K562 (cell line): ENCODE results near the gene SLC25A48. TPM values are rescaled to one million over a fixed set of nuclear protein-coding genes. Genes with fewer than 3 reads are reported as not detected.

Experiments
- ATAC-seq: fragments of 200-7000 bp; cut with Tn5 transposase; 3 replicates; pipeline ENCODE4 v1.9.1; 2020; ENCODE audit warnings: moderate library complexity
- BruUV-seq: library from RNA; stranded (reverse); fragments of 400-500 nt; replicated peaks from 2 replicates; lab custom pipeline; 2021; lab: Mats Ljungman, UMichigan
- CTCF ChIA-PET: fragments of 300-600 bp; formaldehyde crosslinking; extraction: SDS; loops from one replicate; lab custom pipeline; 2021; ENCODE audit warnings: low intra/inter-chr PET ratio; lab: Yijun Ruan, JAX
- POLR2A ChIA-PET: fragments of 300-600, 350-650 bp; sonication (Branson Sonifier 250); formaldehyde crosslinking; extraction: SDS; loops from one replicate; lab custom pipeline; 2021; ENCODE audit warnings: antibody characterized with exemption, inconsistent platforms; lab: Yijun Ruan, JAX
- DNase-seq, 4 experiments: peaks; one replicate each; pipeline versions ENCODE4 v3.0.0 to v3.0.0-alpha.2; 2011 to 2018; ENCODE audit warnings: low spot score in 3 of 4, mixed read lengths in 3 of 4; ENCODE audit errors: extremely low read depth in 1 of 4
- FAIRE-seq: peaks from 2 replicates; lab custom pipeline; 2011; peaks lifted over from hg19 to GRCh38; lab: Jason Lieb, UNC
- H2AFZ ChIP-seq: 2 replicates; pipeline ENCODE4 v1.6.0; 2011; ENCODE audit warnings: low read depth, low read length, control low read depth, inconsistent platforms
- H3K27ac ChIP-seq: fragments of 200-600 bp; 3 replicates; pipeline ENCODE4 v1.8.0; 2011; ENCODE audit warnings: low read depth, mild to moderate bottlenecking, control low read depth, inconsistent platforms, low read length, moderate library complexity, mixed read lengths; ENCODE audit errors: extremely low read depth
- H3K27me3 ChIP-seq, 2 experiments: fragments of 300-600 bp in 1 of 2; 2 replicates in 1 of 2; 3 replicates in 1 of 2; pipeline versions ENCODE4 v1.6.0 to v1.8.0; 2011; ENCODE audit warnings: inconsistent platforms in 2 of 2, low read length in 2 of 2, mild to moderate bottlenecking in 1 of 2, mixed read lengths in 1 of 2, moderate library complexity in 1 of 2; ENCODE audit not compliant: control insufficient read depth in 2 of 2, insufficient read depth in 2 of 2
- H3K36me3 ChIP-seq: fragments of 300-600 bp; 3 replicates; pipeline ENCODE4 v1.8.0; 2011; ENCODE audit warnings: mild to moderate bottlenecking, low read length, inconsistent platforms; ENCODE audit not compliant: control insufficient read depth, insufficient read depth
- H3K4me1 ChIP-seq, 2 experiments: fragments of 200-600 bp in 1 of 2; replicated peaks in 1 of 2; 2 replicates in 1 of 2; 3 replicates in 1 of 2; pipeline versions ENCODE4 v1.5.1 to v1.8.0; 2011; ENCODE audit warnings: inconsistent platforms in 2 of 2, low read length in 2 of 2, mild to moderate bottlenecking in 1 of 2, mixed read lengths in 1 of 2, moderate library complexity in 1 of 2; ENCODE audit not compliant: control insufficient read depth in 2 of 2, insufficient read depth in 2 of 2
- H3K4me2 ChIP-seq: 2 replicates; pipeline ENCODE4 v1.6.1; 2011; ENCODE audit warnings: low read length, control low read depth, inconsistent platforms, mixed read lengths; ENCODE audit not compliant: insufficient read depth
- H3K4me3 ChIP-seq: fragments of 200-600 bp; sonication (generic), shearing (Covaris generic); 2 replicates; pipeline ENCODE4 v1.5.1; 2016; ENCODE audit warnings: control low read depth, inconsistent platforms
- H3K79me2 ChIP-seq: fragments of 200-600 bp; 3 replicates; pipeline ENCODE4 v1.8.0; 2011; ENCODE audit warnings: low read length, inconsistent platforms; ENCODE audit not compliant: control insufficient read depth, insufficient read depth
- H3K9ac ChIP-seq, 2 experiments: 2 replicates each; pipeline versions ENCODE4 v1.6.0 to v1.6.1; 2011; ENCODE audit warnings: low read depth in 2 of 2, low read length in 2 of 2, control low read depth in 1 of 2, inconsistent platforms in 1 of 2, mild to moderate bottlenecking in 1 of 2, mixed read lengths in 1 of 2; ENCODE audit not compliant: insufficient read depth in 1 of 2
- H3K9me1 ChIP-seq: one replicate; pipeline ENCODE4 v1.6.0; 2011; ENCODE audit warnings: inconsistent platforms, mild to moderate bottlenecking, low read length, moderate library complexity; ENCODE audit not compliant: control insufficient read depth, insufficient read depth
- H3K9me3 ChIP-seq: replicated peaks from 2 replicates; pipeline ENCODE4 v1.5.1; 2011; ENCODE audit warnings: low read depth, low read length, inconsistent platforms; ENCODE audit not compliant: control insufficient read depth, insufficient read depth
- H4K20me1 ChIP-seq: replicated peaks from 2 replicates; pipeline ENCODE4 v1.6.1; 2011; ENCODE audit warnings: low read length, inconsistent platforms, mixed read lengths; ENCODE audit not compliant: control insufficient read depth, insufficient read depth
- ELF4 ChIP-seq: fragments of 450-650 bp; formaldehyde crosslinking; IDR thresholded peaks from 2 replicates; pipeline ENCODE4 v1.4.0; 2022; ENCODE audit warnings: missing genetic modification characterization
- ETS1 ChIP-seq: conservative IDR thresholded peaks from 2 replicates; pipeline ENCODE4 v1.6.1; 2011; ENCODE audit warnings: low read depth, mild to moderate bottlenecking, low read length; ENCODE audit not compliant: control insufficient read depth
- FOS ChIP-seq: IDR thresholded peaks from 3 replicates; pipeline ENCODE4 v1.6.1; 2011; ENCODE audit not compliant: insufficient read length; ENCODE audit errors: extremely low read depth
- GATA2 ChIP-seq: sonication (generic); formaldehyde crosslinking; IDR thresholded peaks from 2 replicates; pipeline ENCODE4 v1.4.0; 2020; ENCODE audit warnings: mild to moderate bottlenecking, missing genetic modification reagents
- KLF13 ChIP-seq: fragments of 450-650 bp; IDR thresholded peaks from 2 replicates; pipeline ENCODE4 v1.6.1; 2016; ENCODE audit warnings: missing genetic modification characterization, low read depth, mild to moderate bottlenecking, missing compliant biosample characterization, moderate library complexity, borderline replicate concordance
- PTRF ChIP-seq: fragments of 450-650 bp; IDR thresholded peaks from 2 replicates; pipeline ENCODE4 v1.6.1; 2016; ENCODE audit warnings: mild to moderate bottlenecking, missing genetic modification characterization, missing compliant biosample characterization
- RBM15 ChIP-seq: fragments of 200-400 bp; formaldehyde crosslinking; IDR thresholded peaks from 2 replicates; pipeline ENCODE4 v1.6.1; 2018; ENCODE audit warnings: mild to moderate bottlenecking, low read length, moderate library complexity; ENCODE audit not compliant: insufficient read depth
- RNF219 ChIP-seq: fragments of 250-450 bp; sonication (Bioruptor Pico); IDR thresholded peaks from 2 replicates; pipeline ENCODE4 v1.5.0; 2022; ENCODE audit warnings: mild to moderate bottlenecking
- WGBS: fragments of 100-300 bp; shearing (Covaris generic); methylation state at CpG from one replicate; pipeline ENCODE4 v1.1.6; 2016; ENCODE audit warnings: low coverage, mixed read lengths; ENCODE audit not compliant: insufficient coverage; ENCODE audit errors: missing lambda C conversion rate; 5-methylcytosine and 5-hydroxymethylcytosine counted together
- in situ Hi-C: fragments of 300-500 bp; cut with MboI; formaldehyde crosslinking; loops from 4 replicates; pipeline ENCODE4 v1.15.0; 2018; ENCODE audit warnings: inconsistent platforms, mixed read lengths
- intact Hi-C: fragments of 100-400 bp; cut with micrococcal nuclease; formaldehyde crosslinking; loops from 2 replicates; pipeline ENCODE4 v1.14.2; 2022
- polyA plus RNA-seq, 8 experiments: library from polyadenylated mRNA; depleted of rRNA in 4 of 8; stranded (reverse) in 5 of 8; unstranded in 3 of 8; fragments of >200 nt; fragmentation: Nextera tagmentation in 2 of 8; fragmentation: Illumina TruSeq in 1 of 8; extraction: Ambion mirVana in 2 of 8; extraction: Trizol in 1 of 8; gene quantifications; 2 replicates each; pipeline versions ENCODE4 v1.2.1 to v1.2.3, GENCODE V29; 2011 to 2014; ENCODE audit warnings: inconsistent platforms in 1 of 8, missing spikeins in 1 of 8
- total RNA-seq, 7 experiments: library from RNA; depleted of rRNA in 6 of 7; stranded (reverse); fragments of >200 nt in 6 of 7; fragmentation: Illumina TruSeq in 2 of 7; extraction: Trizol in 2 of 7; gene quantifications; 2 replicates each; pipeline versions ENCODE4 v1.2.1 to v1.2.3, GENCODE V29; 2011 to 2021; ENCODE audit warnings: low replicate concordance in 1 of 7

SLC25A48 gene
- total and polyA plus RNA-seq, 9 of the 15 experiments (the other 6 are each of a cell fraction or from before 2014, with no cell fraction given) = 0.08 to 0.35 (median 0.23) TPM; not detected in 1

GRCh38 chr5:135832941-135833920, 1.2 kb upstream of the SLC25A48 start:
- WGBS = 4% methylated on average over 14 of the region's 14 CpGs
- no peak for ATAC-seq
- Histone ChIP-seq H2AFZ (no peak overlapping the region), H3K27ac (no peak overlapping the region), H3K4me1 (peaks cover 0 to 9% of the 10 kb centered on the region in 2 experiments; a peak in 1 of 5 replicates), H3K9me3 (no peaks in the 10 kb centered on the region), H3K9ac (no peak overlapping the region), H3K4me2 (no peak overlapping the region), H3K36me3 (no peaks in the 10 kb centered on the region), H3K79me2 (no peaks in the 10 kb centered on the region), H3K4me3 (no peak overlapping the region), H3K9me1 (no peaks in the 10 kb centered on the region), H3K27me3 (peaks cover 2 to 49% of the 10 kb centered on the region in 2 experiments; a peak in 3 of 5 replicates), H4K20me1 (peaks cover 3% of the 10 kb centered on the region; the same call in 1 of the 2 replicates)
- BruUV-seq = no TSS peak
- in situ Hi-C loops (loop anchor here (5.0 kb wide), 1 partner anchor 276 kb away; no protein-coding TSS in a partner anchor), intact Hi-C loops (loop anchor here (5.0 kb wide), 1 partner anchor 366 kb away; no protein-coding TSS in a partner anchor)
- TF ChIP-seq KLF13 (no peak), PTRF (tag) (no peak), GATA2 (CRISPR knock-in tag) (no peak), RNF219 (CRISPR knock-in tag) (no peak), ETS1 (no peak), RBM15 (no peak), ELF4 (CRISPR knock-in tag) (no peak), FOS (no peak)
- DNase-seq = no peak
- POLR2A ChIA-PET = interaction anchor here (0.6 kb wide), 1 partner anchor 371 kb away, joined by 4 read pairs; no protein-coding TSS in a partner anchor
- CTCF ChIA-PET = interaction anchor here (0.6 kb wide), 1 partner anchor 267 kb away, joined by 3 read pairs; no protein-coding TSS in a partner anchor
- no peak for FAIRE-seq
